ENCODE data around the gene TNPO1.

Gene TNPO1

GRCh38 chr5:72940082-72940481 is 123.6 kb downstream of the TNPO1 start:
- TF ChIP-seq CTCF (IDR thresholded peaks at IDR 0.05; ENCODE audit: extremely low read depth, insufficient read depth, missing control alignments): no peak
- in situ Hi-C loops (cut with MboI; ENCODE audit: low pct_unique_long_range_greater_than_20kb, low sequenced_read_pairs, unreplicated experiment): no loop called here
- no peak for DNase-seq (ENCODE audit: low spot score)

DNA sequence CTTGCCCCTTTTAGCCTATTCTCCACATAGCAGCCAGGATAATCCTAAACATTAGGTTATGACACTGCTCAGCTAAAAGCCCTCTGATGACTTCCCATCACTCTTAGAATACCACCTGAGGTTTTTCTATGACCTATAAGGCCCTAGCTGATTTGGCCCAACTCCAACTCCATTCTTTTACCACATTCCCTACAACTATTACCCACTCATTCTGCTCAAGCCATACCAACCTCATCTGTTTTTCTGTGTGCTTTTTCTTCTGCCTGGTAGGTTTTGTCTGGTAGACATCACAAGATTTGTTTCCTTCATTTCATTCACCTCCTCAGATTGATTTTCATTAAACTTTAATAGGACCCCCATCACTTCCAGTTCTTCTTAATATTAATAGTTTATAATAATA is 126.8 kb downstream of the TNPO1 start:
- no peak for DNase-seq (ENCODE audit: low spot score)
- in situ Hi-C loops (cut with MboI; ENCODE audit: low pct_unique_long_range_greater_than_20kb, low sequenced_read_pairs, unreplicated experiment): no loop called here
- TF ChIP-seq CTCF (IDR thresholded peaks at IDR 0.05; ENCODE audit: extremely low read depth, insufficient read depth, missing control alignments): no peak

GRCh38 chr5:72947498-72947897 is 131.0 kb downstream of the TNPO1 start:
- DNase-seq (ENCODE audit: low spot score): no peak
- in situ Hi-C loops (cut with MboI; ENCODE audit: low pct_unique_long_range_greater_than_20kb, low sequenced_read_pairs, unreplicated experiment): no loop called here
- TF ChIP-seq CTCF (IDR thresholded peaks at IDR 0.05; ENCODE audit: extremely low read depth, insufficient read depth, missing control alignments): no peak

DNA sequence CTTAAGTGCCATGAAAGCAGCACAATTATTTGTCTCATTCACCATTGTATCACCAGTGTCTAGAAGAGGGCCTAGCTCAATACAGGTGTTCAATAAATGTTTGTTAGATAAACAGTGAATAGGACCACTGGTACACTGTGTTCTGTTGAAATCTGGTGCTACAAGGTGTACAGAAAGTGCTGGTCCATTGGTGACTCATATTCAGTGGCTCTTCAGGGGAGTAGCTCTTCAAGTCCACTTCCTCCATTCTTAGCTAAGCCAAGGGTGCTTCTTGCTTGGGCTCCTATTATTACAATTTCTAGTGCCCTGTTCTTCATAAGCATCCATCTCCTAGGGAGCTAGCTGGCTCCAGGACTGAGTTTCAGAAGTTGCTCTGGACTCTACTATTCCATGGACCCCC is 133.0 kb downstream of the TNPO1 start:
- no peak for TF ChIP-seq CTCF (IDR thresholded peaks at IDR 0.05; ENCODE audit: extremely low read depth, insufficient read depth, missing control alignments)
- in situ Hi-C loops (cut with MboI; ENCODE audit: low pct_unique_long_range_greater_than_20kb, low sequenced_read_pairs, unreplicated experiment): no loop called here
- no peak for DNase-seq (ENCODE audit: low spot score)

DNA sequence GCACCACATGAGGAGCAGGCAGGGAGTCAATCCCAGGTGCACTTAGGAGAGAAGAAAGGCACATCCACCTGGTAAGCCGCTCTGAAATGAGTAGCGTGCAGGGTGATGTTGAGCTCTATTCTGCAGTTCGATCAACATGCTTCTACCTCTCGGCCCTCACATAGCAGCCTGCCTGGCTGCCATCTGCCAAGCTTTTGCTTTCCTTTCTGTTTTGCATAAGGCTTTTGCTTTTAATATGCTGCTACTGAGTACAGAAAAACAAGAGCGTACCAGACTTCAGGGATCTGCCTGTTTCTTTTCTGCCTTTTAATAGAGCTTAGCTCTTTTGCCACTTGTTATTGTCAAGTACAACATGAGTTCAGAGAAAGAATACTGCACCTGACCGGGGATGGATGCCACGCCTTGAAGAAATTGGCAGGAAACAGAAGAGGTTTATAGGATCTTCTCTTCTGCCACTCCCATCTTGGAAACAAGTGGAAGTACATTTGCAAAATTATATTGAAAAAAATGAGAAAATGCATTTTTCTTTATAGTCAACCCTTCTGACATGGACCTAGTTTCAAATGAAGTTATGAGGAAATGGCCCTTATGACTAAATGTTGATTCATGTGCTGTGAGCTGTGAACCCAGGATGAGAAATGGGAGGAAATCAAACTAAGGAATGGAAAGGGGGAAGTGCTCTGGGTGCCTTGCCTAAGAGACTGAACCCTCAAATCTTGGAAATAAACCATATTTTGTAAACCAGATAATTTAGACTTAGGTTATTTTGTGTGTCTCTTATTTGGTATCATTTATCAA is 135.4 kb downstream of the TNPO1 start:
- no peak for TF ChIP-seq CTCF (IDR thresholded peaks at IDR 0.05; ENCODE audit: extremely low read depth, insufficient read depth, missing control alignments)
- in situ Hi-C loops (cut with MboI; ENCODE audit: low pct_unique_long_range_greater_than_20kb, low sequenced_read_pairs, unreplicated experiment): no loop called here
- DNase-seq (ENCODE audit: low spot score): no peak

DNA sequence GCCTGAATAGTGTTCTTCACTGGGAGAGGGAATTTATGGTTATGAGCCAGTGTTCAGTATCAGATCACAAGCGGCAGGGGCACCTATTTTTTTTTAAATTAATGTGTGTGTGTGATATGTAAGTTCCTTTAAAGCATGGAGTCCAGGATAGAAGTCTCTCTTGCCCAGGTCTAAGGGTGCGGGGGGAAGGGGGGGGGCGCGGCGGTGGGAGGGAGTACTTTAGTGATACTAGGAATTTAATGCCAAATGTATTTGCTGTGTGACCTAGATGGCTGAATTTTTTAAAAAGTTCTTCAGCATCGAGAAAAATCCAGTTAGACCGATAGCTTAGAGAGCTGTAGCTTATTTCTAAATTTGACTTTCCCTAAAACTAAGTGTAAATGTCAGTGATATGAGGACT is 137.9 kb downstream of the TNPO1 start:
- in situ Hi-C loops (cut with MboI; ENCODE audit: low pct_unique_long_range_greater_than_20kb, low sequenced_read_pairs, unreplicated experiment): no loop called here
- no peak for TF ChIP-seq CTCF (IDR thresholded peaks at IDR 0.05; ENCODE audit: extremely low read depth, insufficient read depth, missing control alignments)
- no peak for DNase-seq (ENCODE audit: low spot score)

Data from GM13977 (cell line).